HTERT RPE-1 (cell line): ENCODE measurements around the gene OR5K3.
"Not testable (repeated sequence)": the region's sequence is repeated elsewhere in the genome, so short reads cannot be mapped to it uniquely, and the experiment has no call there.

ENCODE experiments used
- in situ Hi-C: fragments of 300-500 bp; cut with MboI; formaldehyde crosslinking; loops from 4 replicates; pipeline ENCODE4 v1.14.3; 2020; ENCODE audit warnings: low sequenced_read_pairs

Gene OR5K3, protein sequence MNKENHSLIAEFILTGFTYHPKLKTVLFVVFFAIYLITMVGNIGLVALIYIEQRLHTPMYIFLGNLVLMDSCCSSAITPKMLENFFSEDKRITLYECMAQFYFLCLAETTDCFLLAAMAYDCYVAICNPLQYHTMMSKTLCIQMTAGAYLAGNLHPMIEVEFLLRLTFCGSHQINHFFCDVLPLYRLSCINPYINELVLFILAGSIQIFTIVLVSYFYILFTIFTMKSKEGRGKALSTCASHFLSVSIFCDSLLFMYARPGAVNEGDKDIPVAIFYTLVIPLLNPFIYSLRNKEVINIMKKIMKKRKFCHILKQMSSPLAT

DNA sequence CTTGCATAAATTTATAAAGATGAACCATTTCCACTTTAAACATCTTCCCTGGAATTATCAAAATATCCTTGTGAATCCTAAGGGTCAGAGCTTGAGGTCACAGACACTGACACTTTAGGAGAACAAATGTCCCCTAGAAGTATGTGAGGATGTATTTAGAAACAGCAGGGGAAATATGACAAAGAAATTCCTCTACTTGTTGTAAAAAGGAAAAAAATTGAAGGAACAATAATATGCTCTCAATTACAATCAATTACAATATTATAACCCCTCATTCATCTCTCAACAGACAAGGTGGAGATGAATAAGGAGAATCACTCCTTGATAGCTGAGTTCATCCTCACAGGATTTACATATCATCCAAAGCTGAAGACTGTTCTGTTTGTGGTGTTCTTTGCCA, at the start of gene OR5K3:
Gene OR5K3, plus strand, starts transcription at position 301 of the 400 bp plus-strand sequence. Its CDS starts 0 bp downstream, at position 301.
- in situ Hi-C loops: no loop called here

DNA sequence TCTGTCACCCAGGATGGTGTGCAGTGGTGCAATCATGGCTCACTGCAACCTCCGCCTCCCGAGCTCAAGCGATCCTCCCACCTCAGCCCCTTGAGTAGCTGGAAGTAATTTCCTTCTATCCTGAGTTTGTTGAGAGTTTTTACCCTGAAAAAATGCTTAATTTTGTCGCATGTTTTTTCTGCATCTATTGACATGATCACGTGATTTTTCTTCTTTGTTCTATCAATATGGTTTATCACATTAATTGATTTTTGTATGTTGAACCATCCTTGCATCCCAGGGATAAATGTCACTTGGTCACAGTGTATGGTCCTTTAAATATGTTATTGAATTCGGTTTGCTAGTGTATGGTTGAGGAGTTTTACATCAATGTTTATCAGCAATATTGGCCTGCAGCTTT, 48.7 kb upstream of the OR5K3 start:
- in situ Hi-C loops: no loop called here

DNA sequence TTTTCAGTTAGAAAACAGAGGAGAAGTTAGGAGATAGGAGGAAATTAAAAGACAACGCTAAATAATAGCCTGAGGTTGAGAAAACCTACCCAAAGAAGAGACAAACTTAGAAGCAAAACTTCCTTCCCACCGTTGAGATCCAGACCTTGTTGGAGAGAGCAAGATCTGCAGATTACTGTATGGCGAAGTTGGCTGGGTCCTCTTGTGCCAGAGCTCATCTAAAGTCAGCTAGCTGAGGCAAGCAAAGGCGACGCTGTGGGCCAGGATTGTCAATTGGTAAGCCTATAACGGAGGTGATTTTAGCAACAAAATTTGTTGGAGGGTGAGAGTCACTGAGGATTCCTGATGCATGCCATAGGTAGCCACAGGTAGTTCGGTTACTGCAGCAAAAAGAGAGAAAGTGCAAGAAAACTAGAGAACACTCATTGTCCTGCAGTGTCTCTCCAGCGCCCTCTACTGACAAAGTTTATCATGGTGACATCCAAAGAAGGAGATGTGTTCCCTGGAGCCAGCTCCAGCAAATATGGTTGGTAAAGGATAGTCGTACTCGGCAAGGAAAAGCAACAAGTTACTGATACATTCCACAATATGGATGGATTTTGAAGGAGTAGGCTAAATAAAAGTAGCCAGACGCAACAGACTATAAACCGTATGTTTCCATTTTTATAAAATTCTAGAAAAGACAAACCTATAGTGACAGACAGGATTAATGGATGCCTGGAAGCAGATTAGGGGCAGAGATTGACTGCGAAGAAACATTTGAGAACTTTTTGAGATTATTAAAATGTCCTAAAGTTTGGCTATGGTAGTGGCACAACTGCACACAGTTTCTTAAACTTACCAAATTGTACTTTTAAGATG, 46.6 kb upstream of the OR5K3 start:
- in situ Hi-C loops: no loop called here

DNA sequence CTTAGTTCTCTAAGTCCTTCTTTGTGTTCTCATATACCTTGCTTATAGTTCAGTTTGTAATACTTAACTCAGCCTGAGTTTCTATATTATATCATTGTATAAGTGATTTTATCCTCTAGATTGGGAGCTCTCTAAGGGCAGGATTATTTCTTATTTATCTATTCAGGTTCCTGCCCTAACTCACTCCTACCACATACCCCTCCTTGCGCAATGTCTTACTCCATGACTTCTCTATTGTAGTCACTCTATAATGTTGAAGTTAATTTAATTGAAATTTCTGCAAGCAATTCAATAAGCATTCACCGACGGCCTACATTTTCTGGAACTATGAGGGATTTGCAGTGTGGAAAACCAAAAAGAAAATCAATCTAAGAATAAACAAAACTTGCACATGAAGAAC, 40.4 kb upstream of the OR5K3 start:
- in situ Hi-C loops: no loop called here

DNA sequence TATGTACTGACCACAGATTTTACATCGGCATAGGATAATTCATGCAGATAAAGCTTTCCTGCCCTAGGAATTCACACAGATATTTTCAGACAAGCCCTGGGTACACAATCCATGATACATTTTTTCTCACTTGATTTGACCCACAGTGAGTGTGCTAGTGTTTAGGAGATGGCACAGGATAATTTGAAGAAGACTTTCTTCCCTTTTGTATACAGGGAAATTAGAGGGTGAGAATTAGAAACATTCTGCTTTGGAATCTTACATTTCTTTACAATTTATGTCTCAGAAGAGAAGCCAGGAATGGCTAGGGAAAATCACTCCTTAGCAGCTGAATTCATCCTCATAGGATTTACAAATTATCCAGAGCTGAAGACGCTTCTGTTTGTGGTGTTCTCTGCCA, 36.9 kb upstream of the OR5K3 start, which contains the start of gene OR5K4:
Gene OR5K4, plus strand, starts transcription at position 301 of the 400 bp plus-strand sequence. Its CDS starts 0 bp downstream, at position 301.
- in situ Hi-C loops: no loop called here

DNA sequence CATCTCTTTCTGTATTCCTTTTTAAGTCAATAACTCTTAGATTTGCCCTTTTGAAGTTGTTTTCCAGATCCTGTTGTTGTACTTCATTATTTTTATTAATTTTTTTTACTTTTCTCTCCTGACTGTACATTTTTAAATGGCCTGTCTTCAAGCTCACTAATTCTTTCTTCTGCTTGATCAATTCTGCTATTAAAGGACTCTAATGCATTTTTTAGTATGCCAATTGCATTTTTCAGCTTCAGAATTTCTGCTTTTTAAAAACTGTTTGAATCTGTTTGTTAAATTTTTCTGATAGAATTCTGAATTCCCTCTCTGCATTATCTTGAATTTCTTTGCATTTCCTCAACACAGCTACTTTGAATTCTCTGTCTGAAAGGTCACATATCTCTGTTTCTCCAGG, 31.2 kb upstream of the OR5K3 start:
- in situ Hi-C loops: no loop called here

DNA sequence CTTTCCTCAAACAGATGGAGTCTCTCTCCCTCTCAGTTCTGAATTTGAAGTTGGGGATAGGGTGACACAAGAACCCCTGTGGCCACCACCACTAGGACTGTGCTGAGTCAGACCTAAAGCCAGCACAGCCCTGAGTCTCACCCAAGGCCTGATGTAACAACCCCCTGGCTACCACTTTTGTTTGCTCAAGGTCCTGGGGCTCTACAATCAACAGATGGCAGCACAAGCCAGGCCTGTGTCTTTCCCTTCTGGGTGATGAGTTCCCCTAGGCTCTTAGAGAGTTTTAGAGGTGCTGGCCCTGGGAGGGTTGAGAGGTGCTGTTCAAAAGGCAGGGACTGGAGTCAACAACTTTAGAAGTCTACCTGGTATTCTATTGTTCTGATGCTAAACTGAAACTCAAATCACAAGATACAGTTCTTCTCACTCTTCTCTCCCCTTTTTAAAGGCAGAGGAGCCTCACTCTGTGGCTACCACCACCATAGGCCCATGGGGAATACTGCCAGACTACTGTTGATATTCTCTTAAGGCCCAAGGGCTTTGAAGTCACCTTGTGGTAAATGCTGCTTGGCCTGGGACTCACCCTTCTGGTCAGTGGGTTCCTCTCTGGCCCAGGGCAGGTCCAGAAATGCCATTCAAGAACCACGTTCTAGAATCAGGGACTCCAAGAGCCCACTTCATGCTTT, 30.3 kb upstream of the OR5K3 start:
- in situ Hi-C loops: no loop called here

DNA sequence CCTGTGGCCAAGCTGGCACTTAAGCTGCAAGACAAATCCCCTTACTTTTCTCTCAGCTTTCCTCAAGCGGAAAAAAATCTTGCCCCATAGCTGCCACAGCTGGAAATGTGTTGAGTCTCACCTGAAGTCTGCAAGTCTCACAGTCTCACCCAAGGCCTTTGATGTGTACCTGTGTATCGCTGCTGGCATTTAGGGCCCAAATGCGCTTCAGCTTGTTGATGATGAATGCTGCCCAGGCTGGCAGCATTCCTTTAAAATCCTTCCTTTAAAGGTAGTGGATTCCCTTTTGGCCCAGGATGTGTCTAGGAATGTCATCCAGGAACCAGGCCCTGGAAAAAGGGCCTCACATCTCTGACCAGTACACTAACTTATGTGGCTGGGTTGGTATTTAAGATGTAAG, 29.8 kb upstream of the OR5K3 start:
- in situ Hi-C loops: no loop called here

DNA sequence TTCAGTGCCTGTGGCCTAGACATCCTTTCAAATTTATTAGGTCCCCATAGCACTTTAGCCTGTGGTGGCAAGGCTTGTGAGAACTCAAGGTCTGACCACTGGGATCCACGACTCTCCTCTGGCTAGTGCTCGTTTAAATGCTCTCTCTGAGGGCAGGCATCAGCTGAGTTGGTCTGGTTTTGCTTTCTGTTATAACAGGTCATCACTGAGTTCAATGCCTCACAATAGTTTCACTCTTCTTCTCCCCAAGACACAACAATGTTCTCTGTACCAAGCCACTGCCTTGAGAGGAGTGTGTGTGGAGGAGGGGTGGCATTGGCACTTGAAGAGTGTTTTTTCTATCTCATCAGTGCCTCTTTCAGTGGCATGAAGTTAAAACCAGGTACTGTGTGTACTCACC, 29.2 kb upstream of the OR5K3 start:
- in situ Hi-C loops: no loop called here

DNA sequence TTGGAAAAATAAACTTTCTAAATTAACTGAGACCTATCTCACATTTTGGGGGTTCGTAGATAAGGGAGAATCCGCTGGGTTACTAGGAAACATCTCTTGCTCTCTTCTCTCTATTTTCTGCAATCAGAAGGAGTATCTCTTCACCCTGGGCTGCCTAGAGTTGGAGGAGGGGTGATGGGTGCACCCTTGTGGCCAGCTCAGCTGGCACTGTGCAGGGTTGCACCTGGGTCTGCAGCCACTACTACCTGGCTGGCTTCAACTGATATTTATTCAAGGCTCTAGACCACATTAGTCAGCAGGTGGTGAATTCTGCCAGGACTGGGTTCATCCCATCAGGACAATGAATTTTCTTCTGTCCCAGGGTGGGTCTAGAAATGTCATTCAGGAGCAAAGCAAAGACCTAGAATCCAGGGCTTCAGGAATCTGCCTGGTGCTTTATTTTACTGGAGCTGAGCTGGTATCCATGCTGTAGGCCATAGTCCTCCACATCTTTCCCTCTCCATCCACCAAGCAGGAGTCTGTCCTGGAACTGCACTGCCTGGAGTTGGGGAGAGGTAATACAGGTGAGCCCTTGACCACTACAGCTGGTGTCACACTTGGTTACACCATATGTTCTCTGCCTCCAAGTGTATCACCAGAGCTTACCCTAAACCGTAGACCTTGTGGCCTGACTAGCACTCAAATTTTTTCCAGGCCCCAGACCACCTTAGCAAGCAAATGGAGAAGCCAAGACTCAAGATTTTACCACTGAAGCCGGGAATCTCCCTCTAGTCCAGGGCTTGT, 22.8 kb upstream of the OR5K3 start:
- in situ Hi-C loops: no loop called here

DNA sequence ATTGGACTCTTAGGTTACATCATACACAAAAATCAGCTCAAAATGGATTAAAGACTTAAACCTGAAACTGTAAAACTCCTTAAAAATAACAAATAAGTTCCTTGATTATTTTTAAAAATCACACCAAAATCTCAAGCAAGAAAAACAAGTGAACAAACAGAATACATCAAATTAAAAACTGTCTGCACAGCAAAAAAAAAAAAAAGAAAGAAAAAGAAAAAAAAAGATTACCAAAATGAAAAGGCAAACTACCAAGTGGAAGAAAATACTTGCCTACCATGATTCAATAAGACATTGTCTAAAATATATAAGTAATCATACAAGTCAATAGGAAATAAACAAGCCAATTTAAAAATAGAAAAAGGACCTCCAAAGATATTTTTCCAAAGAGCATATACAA, 19.3 kb upstream of the OR5K3 start:
- in situ Hi-C loops: no loop called here

DNA sequence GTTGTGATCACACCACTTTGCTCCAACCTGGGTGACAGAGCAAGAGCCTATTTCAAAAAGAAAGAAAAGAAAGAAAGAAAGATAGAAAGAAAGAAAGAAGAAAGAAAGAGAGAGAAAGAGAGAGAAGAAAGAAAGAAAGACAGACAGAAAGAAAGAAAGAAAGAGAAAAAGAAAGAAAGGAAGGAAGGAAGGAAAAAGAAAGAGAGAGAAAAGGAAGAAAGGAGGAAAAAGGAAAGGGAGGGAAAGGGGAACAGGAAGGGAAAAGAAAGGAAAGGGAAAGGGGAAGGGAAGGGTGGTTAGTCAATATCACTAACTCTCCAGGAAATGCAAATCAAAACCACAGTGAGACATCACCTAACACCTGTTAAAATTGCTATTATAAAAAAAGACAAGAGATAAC, 18.6 kb upstream of the OR5K3 start:
- in situ Hi-C loops: no loop called here

DNA sequence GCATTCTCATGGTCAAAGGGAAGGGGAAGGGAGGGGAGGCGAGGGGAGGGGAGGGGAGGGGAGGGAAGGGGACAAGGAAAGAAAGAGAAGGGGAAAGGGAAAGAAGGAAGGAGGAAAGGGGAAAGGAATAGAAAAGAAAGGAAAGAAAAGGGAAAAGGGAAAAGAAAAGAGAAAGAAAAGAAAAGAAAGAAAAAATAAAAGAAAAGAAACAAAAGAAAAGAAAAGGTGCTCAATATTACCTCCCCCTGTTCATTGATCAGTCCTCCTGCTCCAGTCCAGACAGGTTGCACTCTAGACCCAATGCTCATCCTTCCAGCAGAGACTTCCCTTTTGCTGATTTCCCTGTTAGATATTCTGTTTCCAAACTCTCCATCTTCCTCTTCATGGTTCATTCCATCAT, 18.0 kb upstream of the OR5K3 start:
- in situ Hi-C loops: no loop called here

DNA sequence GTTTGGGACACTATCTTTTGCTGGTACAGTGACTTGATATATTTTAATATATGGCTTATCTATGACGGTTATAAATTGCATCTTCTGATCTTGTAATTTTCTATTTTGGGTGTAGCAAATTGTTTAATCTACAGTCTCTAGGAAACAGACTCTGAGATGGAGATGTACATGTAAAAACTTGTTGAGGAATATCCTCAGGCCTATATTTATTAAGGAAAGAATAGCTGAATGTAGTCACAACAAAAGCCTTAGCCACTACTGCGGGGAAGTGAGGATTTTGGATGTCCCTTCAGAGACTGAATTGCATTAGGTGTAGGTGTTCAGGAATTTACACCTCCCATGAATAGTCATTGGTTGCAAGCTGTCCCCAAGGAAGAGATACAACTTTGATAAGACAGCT, 13.8 kb upstream of the OR5K3 start:
- in situ Hi-C loops: no loop called here

DNA sequence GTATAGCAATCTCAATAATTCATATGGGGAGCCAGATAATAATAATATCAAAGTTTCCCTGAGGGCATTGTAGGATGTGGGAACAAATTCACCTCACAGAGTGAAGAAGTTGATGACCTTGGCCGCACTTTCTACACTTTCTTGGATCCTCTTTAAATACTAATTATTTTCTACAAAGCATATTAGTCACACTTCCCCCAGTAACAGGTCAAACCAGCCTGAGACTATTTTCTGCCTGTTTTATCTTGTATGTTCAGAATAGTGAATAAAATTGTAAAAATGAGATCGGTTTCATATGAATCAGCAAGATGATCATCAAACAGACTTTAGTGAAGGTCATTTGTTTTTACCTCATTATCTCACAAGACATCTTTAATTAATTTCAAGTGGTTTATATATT, 2.3 kb upstream of the OR5K3 start:
- in situ Hi-C loops: no loop called here

DNA sequence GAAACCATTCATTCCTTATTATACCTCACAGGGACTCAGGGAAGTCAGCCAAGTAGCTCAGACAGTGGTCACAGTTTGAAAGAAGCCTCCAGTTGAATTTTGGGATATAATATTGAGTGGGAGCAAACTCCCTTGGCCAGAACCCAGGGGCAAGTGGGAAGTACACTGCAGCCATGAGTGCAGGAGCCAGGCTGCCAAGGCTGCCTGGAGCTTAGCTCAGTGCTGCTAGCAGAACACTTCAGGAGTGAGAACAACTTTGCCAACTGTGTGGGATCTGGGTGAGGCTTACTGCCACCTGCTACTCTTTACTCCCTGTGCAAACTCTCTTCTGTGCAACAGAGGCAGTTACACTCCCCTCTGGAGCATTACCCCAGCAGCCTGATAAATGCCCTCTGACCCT, 4.6 kb downstream of the OR5K3 start:
- in situ Hi-C loops: no loop called here

DNA sequence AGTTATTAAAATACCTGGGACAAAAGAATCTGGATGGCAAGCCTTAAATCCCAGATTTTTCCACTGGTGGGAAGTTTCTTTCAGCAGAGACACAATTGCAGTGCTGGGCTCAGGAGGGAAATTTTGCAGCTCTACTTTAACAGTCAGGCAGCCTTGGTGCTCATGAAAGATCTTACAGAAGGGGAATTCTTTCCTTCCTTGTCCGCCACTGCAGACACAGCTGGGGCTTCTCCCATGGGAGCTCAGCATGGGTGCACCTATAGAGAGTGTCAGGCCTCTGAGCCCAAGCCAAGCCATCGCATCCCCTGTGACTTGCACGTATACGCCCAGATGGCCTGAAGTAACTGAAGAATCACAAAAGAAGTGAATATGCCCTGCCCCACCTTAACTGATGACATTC, 6.0 kb downstream of the OR5K3 start:
- in situ Hi-C loops: not testable (repeated sequence)

DNA sequence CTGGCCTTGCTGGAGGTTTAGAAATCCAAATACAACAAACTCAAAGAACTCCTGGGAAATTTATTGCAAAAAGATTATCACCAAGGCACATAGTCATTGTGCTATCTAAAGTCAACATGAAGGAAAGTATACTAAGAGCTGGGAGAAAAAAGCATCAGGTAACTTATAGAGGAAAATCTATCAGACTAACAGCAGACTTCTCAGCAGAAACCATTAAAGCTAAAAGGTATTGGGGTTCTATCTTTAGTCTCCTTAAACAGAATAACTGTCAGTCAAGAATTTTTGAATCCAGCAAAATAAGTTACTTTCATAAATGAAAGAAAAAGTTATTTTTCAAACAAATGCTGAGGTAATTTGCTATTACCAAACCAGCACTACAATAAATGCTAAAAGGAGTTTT, 8.0 kb downstream of the OR5K3 start:
- in situ Hi-C loops: no loop called here

DNA sequence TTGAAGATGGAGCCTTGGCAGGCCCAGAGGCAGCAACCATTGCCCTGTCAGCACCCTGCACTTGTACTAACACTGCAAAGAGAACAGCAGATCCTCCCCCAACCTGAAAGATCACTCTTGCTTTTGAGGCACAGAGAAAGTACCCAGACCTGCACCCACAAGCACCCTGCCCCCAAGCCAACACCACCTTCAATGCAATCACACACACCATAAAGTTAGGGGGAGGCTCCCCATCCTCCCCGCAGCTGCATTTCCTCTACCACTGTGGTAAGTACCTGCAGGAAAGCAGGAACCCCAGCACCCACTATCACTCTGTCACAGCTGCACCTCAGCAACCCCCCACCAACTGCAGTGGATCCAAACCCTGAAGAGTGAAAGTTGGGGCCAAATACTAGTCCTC, 12.0 kb downstream of the OR5K3 start:
- in situ Hi-C loops: no loop called here

DNA sequence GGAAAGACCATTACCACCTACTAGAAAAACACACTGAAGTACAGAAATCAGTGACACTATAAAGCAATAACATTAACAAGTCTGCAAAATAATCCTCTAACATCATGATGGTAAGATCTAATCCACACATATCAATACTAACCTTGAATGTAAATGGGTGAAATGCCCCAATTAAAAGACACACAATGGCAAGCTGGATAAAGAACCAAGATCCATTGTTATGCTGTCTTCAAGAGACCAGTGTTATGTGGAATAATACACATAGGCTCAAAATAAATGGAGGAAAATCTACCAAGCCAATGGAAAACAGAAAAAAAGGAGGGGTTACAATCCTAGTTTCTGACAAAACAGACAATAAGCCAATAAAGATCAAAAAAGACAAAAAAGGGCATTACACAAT, 13.5 kb downstream of the OR5K3 start:
- in situ Hi-C loops: no loop called here

DNA sequence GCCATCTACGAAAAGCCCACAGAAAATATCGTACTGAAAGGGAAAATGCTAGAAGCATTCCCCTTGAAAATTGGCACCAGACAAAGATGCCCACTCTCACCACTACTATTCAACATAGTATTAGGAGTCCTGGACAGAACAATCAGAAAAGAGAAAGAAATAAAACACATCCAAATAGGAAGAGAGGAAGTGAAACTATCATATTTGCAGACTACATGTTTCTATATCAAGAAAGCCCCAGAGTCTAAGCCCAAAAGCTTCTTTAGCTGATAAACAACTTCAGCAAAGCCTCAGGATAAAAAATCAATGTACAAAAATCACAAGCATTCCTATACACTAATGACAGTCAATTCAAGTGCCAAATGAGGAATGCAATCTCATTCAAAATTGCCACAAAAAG, 15.6 kb downstream of the OR5K3 start:
- in situ Hi-C loops: no loop called here
